Dendritic cell treated with granulocyte-macrophage colony-stimulating factor and Interleukin-4, amounts not matched to agents 40 ng/mL and 50 ng/mL, for 4 days (primary cell): ENCODE results near the gene DUOXA2.

Source experiments
- H3K27ac Mint-ChIP-seq: one replicate; pipeline ENCODE4 v1.8.0; 2022; ENCODE audit warnings: mild to moderate bottlenecking, mixed read lengths
- H3K27me3 Mint-ChIP-seq: one replicate; pipeline ENCODE4 v1.8.0; 2022; ENCODE audit warnings: mild to moderate bottlenecking, mixed read lengths
- H3K36me3 Mint-ChIP-seq: one replicate; pipeline ENCODE4 v1.8.0; 2022; ENCODE audit warnings: low read depth, mixed read lengths
- H3K4me1 Mint-ChIP-seq: one replicate; pipeline ENCODE4 v1.8.0; 2022; ENCODE audit warnings: low read depth, mixed read lengths
- H3K4me3 Mint-ChIP-seq: one replicate; pipeline ENCODE4 v1.8.0; 2022; ENCODE audit warnings: mild to moderate bottlenecking, moderate library complexity, mixed read lengths
- H3K9me3 Mint-ChIP-seq: one replicate; pipeline ENCODE4 v1.8.0; 2022; ENCODE audit warnings: mixed read lengths
- intact Hi-C: fragments of 100-400 bp; cut with micrococcal nuclease; formaldehyde crosslinking; loops from one replicate; pipeline ENCODE4 v1.15.0; 2022

Gene DUOXA2

GRCh38 chr15:45141386-45141785 lies 27.3 kb downstream of the DUOXA2 start:
- intact Hi-C loops, result no loop called here
- Mint-ChIP-seq H3K4me3 (no peak overlapping the region), H3K27ac (no peak overlapping the region), H3K9me3 (no peaks in the 10 kb centered on the region), H3K4me1 (peaks cover 5% of the 10 kb centered on the region), H3K27me3 (peaks cover 23% of the 10 kb centered on the region), H3K36me3 (peaks cover 74% of the 10 kb centered on the region)

GRCh38 chr15:45143056-45143455 lies 28.9 kb downstream of the DUOXA2 start:
- Mint-ChIP-seq H3K36me3 (peaks cover 79% of the 10 kb centered on the region), H3K9me3 (no peaks in the 10 kb centered on the region), H3K27ac (no peak overlapping the region), H3K4me3 (no peak overlapping the region), H3K27me3 (peaks cover 13% of the 10 kb centered on the region), H3K4me1 (peaks cover 5% of the 10 kb centered on the region)
- intact Hi-C loops, result no loop called here

- Mint-ChIP-seq H3K27me3 (peaks cover 11% of the 10 kb centered on the region), H3K4me3 (no peak overlapping the region), H3K36me3 (peaks cover 76% of the 10 kb centered on the region)
Observed at GRCh38 chr15:45143946-45144345, 29.8 kb downstream of the DUOXA2 start.

GRCh38 chr15:45144775-45145174 lies 30.6 kb downstream of the DUOXA2 start:
- H3K36me3 Mint-ChIP-seq, result peaks cover 75% of the 10 kb centered on the region
- no peak overlapping the region for H3K4me3 Mint-ChIP-seq
- intact Hi-C loops, result no loop called here
- peaks cover 5% of the 10 kb centered on the region for H3K4me1 Mint-ChIP-seq
- H3K9me3 Mint-ChIP-seq, result no peaks in the 10 kb centered on the region
- H3K27me3 Mint-ChIP-seq, result peaks cover 11% of the 10 kb centered on the region
- H3K27ac Mint-ChIP-seq, result no peak overlapping the region

More at GRCh38 chr15:45143946-45144345, 29.8 kb downstream of the DUOXA2 start:
- Mint-ChIP-seq H3K4me1 (peaks cover 5% of the 10 kb centered on the region), H3K27ac (no peak overlapping the region), H3K9me3 (no peaks in the 10 kb centered on the region)
- intact Hi-C loops, result no loop called here

- no peaks in the 10 kb centered on the region for H3K9me3 Mint-ChIP-seq
- H3K27ac Mint-ChIP-seq, result no peak overlapping the region
- intact Hi-C loops, result no loop called here
- H3K27me3 Mint-ChIP-seq, result peaks cover 11% of the 10 kb centered on the region
- H3K36me3 Mint-ChIP-seq, result peaks cover 81% of the 10 kb centered on the region
- peaks cover 5% of the 10 kb centered on the region for H3K4me1 Mint-ChIP-seq
- no peak overlapping the region for H3K4me3 Mint-ChIP-seq
Observed at GRCh38 chr15:45146405-45146804, 32.3 kb downstream of the DUOXA2 start.

- H3K36me3 Mint-ChIP-seq, result peaks cover 81% of the 10 kb centered on the region
- peaks cover 9% of the 10 kb centered on the region for H3K27me3 Mint-ChIP-seq
- no peak overlapping the region for H3K4me3 Mint-ChIP-seq
- no peak overlapping the region for H3K27ac Mint-ChIP-seq
- H3K9me3 Mint-ChIP-seq, result no peaks in the 10 kb centered on the region
- intact Hi-C loops, result no loop called here
- peaks cover 3% of the 10 kb centered on the region for H3K4me1 Mint-ChIP-seq
Observed at GRCh38 chr15:45147606-45148005, 33.5 kb downstream of the DUOXA2 start.

- Mint-ChIP-seq H3K27me3 (peaks cover 9% of the 10 kb centered on the region), H3K4me1 (peaks cover 4% of the 10 kb centered on the region), H3K27ac (no peak overlapping the region), H3K36me3 (peaks cover 81% of the 10 kb centered on the region), H3K4me3 (no peak overlapping the region), H3K9me3 (no peaks in the 10 kb centered on the region)
- intact Hi-C loops, result no loop called here
Observed at GRCh38 chr15:45148076-45149059, 34.2 kb downstream of the DUOXA2 start.

GRCh38 chr15:45149060-45149459 lies 34.9 kb downstream of the DUOXA2 start:
- Mint-ChIP-seq H3K27me3 (peaks cover 9% of the 10 kb centered on the region), H3K9me3 (no peaks in the 10 kb centered on the region), H3K4me1 (peaks cover 11% of the 10 kb centered on the region), H3K27ac (no peak overlapping the region), H3K36me3 (peaks cover 78% of the 10 kb centered on the region), H3K4me3 (no peak overlapping the region)
- intact Hi-C loops, result no loop called here

GRCh38 chr15:45150481-45150880 lies 36.4 kb downstream of the DUOXA2 start:
- Mint-ChIP-seq H3K4me1 (peaks cover 25% of the 10 kb centered on the region), H3K27me3 (peaks cover 2% of the 10 kb centered on the region), H3K9me3 (no peaks in the 10 kb centered on the region), H3K27ac (no peak overlapping the region), H3K36me3 (peaks cover 64% of the 10 kb centered on the region), H3K4me3 (no peak overlapping the region)
- intact Hi-C loops, result no loop called here

GRCh38 chr15:45150997-45151396 lies 36.9 kb downstream of the DUOXA2 start:
- Mint-ChIP-seq H3K9me3 (no peaks in the 10 kb centered on the region), H3K27me3 (peaks cover under 1% of the 10 kb centered on the region), H3K36me3 (peaks cover 62% of the 10 kb centered on the region), H3K4me3 (no peak overlapping the region), H3K4me1 (peaks cover 30% of the 10 kb centered on the region), H3K27ac (no peak overlapping the region)
- intact Hi-C loops, result no loop called here

- Mint-ChIP-seq H3K27me3 (no peaks in the 10 kb centered on the region), H3K4me1 (peaks cover 40% of the 10 kb centered on the region), H3K36me3 (peaks cover 65% of the 10 kb centered on the region), H3K9me3 (no peaks in the 10 kb centered on the region), H3K27ac (peak overlapping the region; percentile 93), H3K4me3 (no peak overlapping the region)
- intact Hi-C loops, result no loop called here
Observed at GRCh38 chr15:45151998-45152828, 38.1 kb downstream of the DUOXA2 start.

- Mint-ChIP-seq H3K4me1 (peaks cover 73% of the 10 kb centered on the region), H3K9me3 (no peaks in the 10 kb centered on the region), H3K27ac (peak overlapping the region; percentile 93), H3K27me3 (no peaks in the 10 kb centered on the region), H3K4me3 (no peak overlapping the region), H3K36me3 (peaks cover 47% of the 10 kb centered on the region)
- intact Hi-C loops, result no loop called here
Observed at GRCh38 chr15:45155739-45156138, 41.6 kb downstream of the DUOXA2 start.

GRCh38 chr15:45156744-45157455 lies 42.8 kb downstream of the DUOXA2 start:
- H3K4me1 Mint-ChIP-seq, result peaks cover 81% of the 10 kb centered on the region
- H3K9me3 Mint-ChIP-seq, result no peaks in the 10 kb centered on the region
- intact Hi-C loops, result no loop called here
- H3K27me3 Mint-ChIP-seq, result no peaks in the 10 kb centered on the region
- H3K27ac Mint-ChIP-seq, result peak overlapping the region; percentile 93
- H3K36me3 Mint-ChIP-seq, result peaks cover 42% of the 10 kb centered on the region
- peak overlapping the region; percentile 31 for H3K4me3 Mint-ChIP-seq
